ENCODE results near the gene MYO5A. TPM values are rescaled to one million over a fixed set of nuclear protein-coding genes. Genes with fewer than 3 reads are reported as not detected.
"Not testable (repeated sequence)": the region's sequence is repeated elsewhere in the genome, so short reads cannot be mapped to it uniquely, and the experiment has no call there.

MYO5A gene
- total RNA-seq, 1 donor from 2014 or later, result 41.1 TPM

DNA sequence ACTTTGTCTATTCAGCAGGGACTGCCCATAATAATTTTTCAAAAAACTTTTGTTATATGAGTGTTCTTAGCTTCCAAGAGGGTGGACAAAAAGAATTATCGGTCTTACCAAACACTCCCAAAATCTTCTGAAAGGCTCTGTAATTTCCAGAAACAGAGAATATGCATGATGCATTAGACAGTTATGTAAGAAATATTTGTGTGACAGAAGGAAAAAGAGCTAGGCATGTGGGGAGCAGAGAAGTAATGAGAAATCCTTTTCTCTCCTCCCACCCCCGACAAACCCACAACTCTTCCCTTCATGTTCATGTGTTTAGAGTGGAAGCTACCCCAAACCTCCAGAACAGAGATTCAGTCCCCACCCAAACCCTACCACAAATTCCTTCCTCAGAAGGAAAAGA lies 86.8 kb downstream of the MYO5A start:
- Mint-ChIP-seq H3K27me3 (ENCODE audit: unreplicated experiment) (no peaks in the 10 kb centered on the region), H3K36me3 (ENCODE audit: unreplicated experiment) (peaks cover 2% of the 10 kb centered on the region), H3K4me3 (ENCODE audit: unreplicated experiment) (no peak overlapping the region), H3K27ac (ENCODE audit: unreplicated experiment) (no peak overlapping the region), H3K9me3 (ENCODE audit: unreplicated experiment) (no peaks in the 10 kb centered on the region), H3K4me1 (ENCODE audit: unreplicated experiment) (peaks cover 16% of the 10 kb centered on the region)
- DNase-seq (ENCODE audit: extremely low spot score, unreplicated experiment), result no peak
- TF ChIP-seq, protein P1, sequence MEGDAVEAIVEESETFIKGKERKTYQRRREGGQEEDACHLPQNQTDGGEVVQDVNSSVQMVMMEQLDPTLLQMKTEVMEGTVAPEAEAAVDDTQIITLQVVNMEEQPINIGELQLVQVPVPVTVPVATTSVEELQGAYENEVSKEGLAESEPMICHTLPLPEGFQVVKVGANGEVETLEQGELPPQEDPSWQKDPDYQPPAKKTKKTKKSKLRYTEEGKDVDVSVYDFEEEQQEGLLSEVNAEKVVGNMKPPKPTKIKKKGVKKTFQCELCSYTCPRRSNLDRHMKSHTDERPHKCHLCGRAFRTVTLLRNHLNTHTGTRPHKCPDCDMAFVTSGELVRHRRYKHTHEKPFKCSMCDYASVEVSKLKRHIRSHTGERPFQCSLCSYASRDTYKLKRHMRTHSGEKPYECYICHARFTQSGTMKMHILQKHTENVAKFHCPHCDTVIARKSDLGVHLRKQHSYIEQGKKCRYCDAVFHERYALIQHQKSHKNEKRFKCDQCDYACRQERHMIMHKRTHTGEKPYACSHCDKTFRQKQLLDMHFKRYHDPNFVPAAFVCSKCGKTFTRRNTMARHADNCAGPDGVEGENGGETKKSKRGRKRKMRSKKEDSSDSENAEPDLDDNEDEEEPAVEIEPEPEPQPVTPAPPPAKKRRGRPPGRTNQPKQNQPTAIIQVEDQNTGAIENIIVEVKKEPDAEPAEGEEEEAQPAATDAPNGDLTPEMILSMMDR (IDR thresholded peaks at IDR 0.05), result no peak

DNA sequence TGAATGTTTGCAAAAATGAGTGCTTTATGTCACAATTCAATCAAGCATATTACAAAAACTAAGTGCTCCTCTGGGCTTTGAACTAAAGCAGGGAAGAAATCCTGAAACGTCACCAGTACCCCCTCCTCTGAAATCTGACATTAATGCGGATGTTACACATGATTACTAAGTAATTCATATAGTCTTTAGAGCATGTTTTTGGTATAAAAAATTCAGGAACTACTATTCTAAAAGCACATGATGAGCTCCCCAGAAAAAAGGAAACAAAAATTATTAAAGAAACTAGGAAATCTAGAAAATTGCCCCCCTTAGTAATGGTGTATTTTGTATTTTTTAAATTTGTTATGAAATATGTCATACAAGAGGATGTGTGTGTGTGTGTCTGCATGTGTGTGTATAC lies 87.7 kb downstream of the MYO5A start:
- H3K9me3 Mint-ChIP-seq (ENCODE audit: unreplicated experiment), result no peaks in the 10 kb centered on the region
- TF ChIP-seq, protein P1 (IDR thresholded peaks at IDR 0.05), result no peak
- peaks cover 2% of the 10 kb centered on the region for H3K36me3 Mint-ChIP-seq (ENCODE audit: unreplicated experiment)
- peaks cover 16% of the 10 kb centered on the region for H3K4me1 Mint-ChIP-seq (ENCODE audit: unreplicated experiment)
- no peak for DNase-seq (ENCODE audit: extremely low spot score, unreplicated experiment)
- no peak overlapping the region for H3K27ac Mint-ChIP-seq (ENCODE audit: unreplicated experiment)
- no peaks in the 10 kb centered on the region for H3K27me3 Mint-ChIP-seq (ENCODE audit: unreplicated experiment)
- no peak overlapping the region for H3K4me3 Mint-ChIP-seq (ENCODE audit: unreplicated experiment)

DNA sequence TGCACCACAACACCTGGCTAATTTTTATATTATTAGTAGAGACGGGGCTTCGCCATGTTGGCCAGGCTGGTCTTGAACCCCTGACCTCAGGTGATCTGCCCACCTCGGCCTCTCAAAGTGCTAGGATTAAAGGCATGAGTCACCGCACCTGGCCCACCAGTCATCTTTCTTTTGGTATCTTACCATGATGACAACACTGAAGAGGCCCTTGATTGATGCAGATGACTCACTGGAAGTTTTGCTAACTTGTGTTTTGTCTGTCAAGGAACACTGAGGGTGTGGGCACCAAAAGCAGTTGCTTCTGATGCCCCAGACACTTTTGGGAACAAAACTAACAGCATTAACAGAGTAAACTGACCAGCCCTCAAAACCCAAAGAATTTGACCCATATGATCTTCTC lies 88.3 kb downstream of the MYO5A start:
- no peak for DNase-seq (ENCODE audit: extremely low spot score, unreplicated experiment)
- Mint-ChIP-seq H3K4me3 (ENCODE audit: unreplicated experiment) (no peak overlapping the region), H3K27ac (ENCODE audit: unreplicated experiment) (no peak overlapping the region), H3K27me3 (ENCODE audit: unreplicated experiment) (no peaks in the 10 kb centered on the region), H3K4me1 (ENCODE audit: unreplicated experiment) (peaks cover 16% of the 10 kb centered on the region), H3K9me3 (ENCODE audit: unreplicated experiment) (no peaks in the 10 kb centered on the region), H3K36me3 (ENCODE audit: unreplicated experiment) (peaks cover 2% of the 10 kb centered on the region)
- TF ChIP-seq, protein P1 (IDR thresholded peaks at IDR 0.05), result no peak

DNA sequence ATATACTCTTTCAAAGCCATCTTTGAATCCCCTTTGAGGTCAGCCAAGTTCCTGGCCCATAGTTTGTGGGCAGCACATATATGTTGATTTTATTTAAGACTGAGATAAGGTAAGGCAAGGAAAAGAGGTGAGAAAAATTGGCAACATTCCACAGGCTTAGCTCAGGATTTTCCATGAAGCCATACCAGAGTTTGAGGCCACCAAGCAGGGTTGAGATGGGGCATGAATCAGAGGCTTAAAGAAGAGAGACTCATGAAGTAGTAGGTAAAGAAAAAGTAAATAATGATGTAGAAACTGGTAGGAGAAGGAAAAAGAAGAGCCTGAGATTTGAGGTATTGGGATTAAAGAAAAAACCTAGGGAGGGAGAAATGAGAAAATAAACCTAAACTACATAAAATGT lies 89.2 kb downstream of the MYO5A start:
- Mint-ChIP-seq H3K9me3 (ENCODE audit: unreplicated experiment) (no peaks in the 10 kb centered on the region), H3K4me3 (ENCODE audit: unreplicated experiment) (no peak overlapping the region), H3K36me3 (ENCODE audit: unreplicated experiment) (peaks cover 2% of the 10 kb centered on the region), H3K4me1 (ENCODE audit: unreplicated experiment) (peaks cover 19% of the 10 kb centered on the region), H3K27me3 (ENCODE audit: unreplicated experiment) (no peaks in the 10 kb centered on the region), H3K27ac (ENCODE audit: unreplicated experiment) (no peak overlapping the region)
- TF ChIP-seq, protein P1 (IDR thresholded peaks at IDR 0.05), result no peak
- no peak for DNase-seq (ENCODE audit: extremely low spot score, unreplicated experiment)

DNA sequence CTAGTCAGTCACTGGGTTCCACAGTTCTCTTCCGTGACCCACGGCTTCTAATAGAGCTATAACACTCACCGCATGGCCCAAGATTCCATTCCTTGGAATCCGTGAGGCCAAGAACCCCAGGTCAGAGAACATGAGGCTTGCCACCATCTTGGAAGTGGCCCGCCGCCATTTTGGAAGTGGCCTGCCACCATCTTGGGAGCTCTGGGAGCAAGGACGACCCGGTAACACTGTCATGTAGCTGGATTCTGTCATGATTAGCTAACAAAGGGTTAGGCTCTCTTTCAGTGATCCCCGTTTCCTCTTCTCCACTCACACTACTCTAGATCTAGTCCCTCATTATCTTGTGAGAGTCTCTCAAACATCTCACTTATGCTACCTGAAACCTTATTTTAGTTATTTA lies 89.6 kb downstream of the MYO5A start:
- not testable (repeated sequence) for H3K27ac Mint-ChIP-seq (ENCODE audit: unreplicated experiment); H3K27me3 Mint-ChIP-seq (ENCODE audit: unreplicated experiment); DNase-seq (ENCODE audit: extremely low spot score, unreplicated experiment); H3K9me3 Mint-ChIP-seq (ENCODE audit: unreplicated experiment); H3K36me3 Mint-ChIP-seq (ENCODE audit: unreplicated experiment); H3K4me3 Mint-ChIP-seq (ENCODE audit: unreplicated experiment)
- peaks cover 23% of the 10 kb centered on the region for H3K4me1 Mint-ChIP-seq (ENCODE audit: unreplicated experiment)

DNA sequence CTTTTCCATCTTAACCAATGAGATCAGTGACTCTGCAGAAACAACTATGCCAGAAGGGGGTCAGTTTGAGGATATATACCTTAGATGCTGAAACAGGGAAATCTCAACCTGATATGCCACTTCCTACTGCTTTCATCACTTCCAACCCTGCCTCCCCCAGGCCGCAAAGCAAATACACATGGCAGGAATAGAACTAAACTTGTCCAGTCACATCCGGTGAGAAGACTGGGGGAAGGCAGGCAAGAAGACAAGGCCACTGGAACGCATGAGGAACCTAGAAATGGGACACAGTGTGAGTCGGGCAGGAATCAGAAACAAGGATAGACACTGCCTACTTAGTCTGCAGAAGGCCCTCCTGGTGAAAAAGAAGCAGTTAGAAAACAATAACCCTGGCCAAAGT lies 90.6 kb downstream of the MYO5A start:
- TF ChIP-seq, protein P1 (IDR thresholded peaks at IDR 0.05), result no peak
- no peak for DNase-seq (ENCODE audit: extremely low spot score, unreplicated experiment)

More for the DNA sequence above, 90.6 kb downstream of the MYO5A start:
- no peak overlapping the region for H3K27ac Mint-ChIP-seq (ENCODE audit: unreplicated experiment)
- no peaks in the 10 kb centered on the region for H3K27me3 Mint-ChIP-seq (ENCODE audit: unreplicated experiment)
- H3K4me3 Mint-ChIP-seq (ENCODE audit: unreplicated experiment), result no peak overlapping the region
- peaks cover 2% of the 10 kb centered on the region for H3K36me3 Mint-ChIP-seq (ENCODE audit: unreplicated experiment)
- peaks cover 24% of the 10 kb centered on the region for H3K4me1 Mint-ChIP-seq (ENCODE audit: unreplicated experiment)
- H3K9me3 Mint-ChIP-seq (ENCODE audit: unreplicated experiment), result no peaks in the 10 kb centered on the region

Measured in osteocyte (in vitro differentiated cells).